ENCODE results near the gene PDE12. TPM values are rescaled to one million over a fixed set of nuclear protein-coding genes. Genes with fewer than 3 reads are reported as not detected.

PDE12 gene
- total and polyA plus RNA-seq, 8 donors: 1.9 to 10.3 (median 6.8) TPM

- FAIRE-seq: no peak
- Histone ChIP-seq H3K4me3 (no peak overlapping the region), H3K27me3 (no peaks in the 10 kb centered on the region), H3K9me3 (no peaks in the 10 kb centered on the region), H3K4me1 (no peaks in the 10 kb centered on the region), H3K27ac (no peak overlapping the region), H3K36me3 (no peaks in the 10 kb centered on the region)
- no peak for DNase-seq
- ATAC-seq: no peak
- 93 to 95% methylated on average over 3 of the region's 3 CpGs for WGBS, 2 donors
- no peak for TF ChIP-seq CTCF (IDR thresholded peaks at IDR 0.05)
- intact Hi-C loops (cut with DNase I): no loop called here
These were observed 17.6 kb upstream of the PDE12 start for GRCh38 chr3:57538465-57538864.

- H3K27me3 ChIP-seq: no peaks in the 10 kb centered on the region
- peak within 1 kb of the TSS in 2 of 4 donors; percentile 27 to 36 for H3K4me3 ChIP-seq
- DNase-seq (peak; percentile 73 to 91 (median 81)), FAIRE-seq (no peak), ATAC-seq (peak; percentile 87 to 94 (median 90))
- peak within 1 kb of the TSS; percentile 53 to 75 (median 58) for H3K27ac ChIP-seq
- WGBS, 2 donors: 1 to 2% methylated on average over 20 of the region's 20 CpGs
- H3K9me3 ChIP-seq: no peaks in the 10 kb centered on the region
- H3K4me1 ChIP-seq: peaks cover 3 to 17% (median 5%) of the 10 kb centered on the region in 3 donors
- no peak for TF ChIP-seq CTCF (IDR thresholded peaks at IDR 0.05)
- H3K36me3 ChIP-seq: no peaks in the 10 kb centered on the region
- intact Hi-C loops (cut with DNase I): no loop called here
These were observed 11.6 kb upstream of the PDE12 start, which contains the start of gene DNAH12 for GRCh38 chr3:57544181-57545125. DNAH12 (minus strand) TSS chr3:57544344; CDS start chr3:57542870, 1,474 bp downstream.

GRCh38 chr3:57545636-57546268 lies 10.3 kb upstream of the PDE12 start:
- intact Hi-C loops (cut with DNase I): no loop called here
- FAIRE-seq: no peak
- 57 to 66% methylated on average over 7 of the region's 7 CpGs for WGBS, 2 donors
- Histone ChIP-seq H3K27ac (peak overlapping the region in 3 of 4 donors; percentile 56 to 75 (median 59)), H3K9me3 (no peaks in the 10 kb centered on the region), H3K4me1 (peaks cover 3 to 17% (median 5%) of the 10 kb centered on the region in 3 donors), H3K4me3 (no peak overlapping the region), H3K36me3 (no peaks in the 10 kb centered on the region), H3K27me3 (no peaks in the 10 kb centered on the region)
- TF ChIP-seq CTCF (IDR thresholded peaks at IDR 0.05): no peak
- ATAC-seq: peak in 3 of 4 donors; percentile 39 to 51 (median 49)
- DNase-seq: peak in 1 of 6 donors; percentile 32

GRCh38 chr3:57546616-57547015 lies 9.5 kb upstream of the PDE12 start:
- no peaks in the 10 kb centered on the region for H3K27me3 ChIP-seq
- FAIRE-seq (no peak), DNase-seq (no peak), ATAC-seq (no peak)
- H3K4me1 ChIP-seq: peaks cover 3 to 17% (median 5%) of the 10 kb centered on the region in 3 donors
- no peak overlapping the region for H3K27ac ChIP-seq
- H3K9me3 ChIP-seq: no peaks in the 10 kb centered on the region
- 92 to 97% methylated on average over 1 of the region's 1 CpG for WGBS, 2 donors
- H3K36me3 ChIP-seq: no peaks in the 10 kb centered on the region
- intact Hi-C loops (cut with DNase I): no loop called here
- no peak for TF ChIP-seq CTCF (IDR thresholded peaks at IDR 0.05)
- no peak overlapping the region for H3K4me3 ChIP-seq

Data from pancreas (tissue), 10 donors.